ENCODE data around the gene CTSA. TPM values are rescaled to one million over a fixed set of nuclear protein-coding genes. Genes with fewer than 3 reads are reported as not detected.

Gene CTSA
- total RNA-seq, 4 donors from 2014 or later = 42.7 to 103 (median 51.3) TPM

- Histone ChIP-seq H3K9me3 (no peaks in the 10 kb centered on the region), H3K27ac (peak overlapping the region; percentile 33 to 61 (median 50)), H3K27me3 (no peaks in the 10 kb centered on the region), H3K36me3 (no peaks in the 10 kb centered on the region), H3K4me3 (replicated peaks in 1 of 3) (no peak overlapping the region), H3K4me1 (peaks cover 6 to 32% of the 10 kb centered on the region in 2 donors)
- no peak for DNase-seq
- no peak for TF ChIP-seq POLR2A (IDR thresholded peaks at IDR 0.05)
- TF ChIP-seq CTCF (IDR thresholded peaks at IDR 0.05) = no peak
- intact Hi-C loops (cut with DNase I) = no loop called here
- 68 to 73% methylated on average over 9 of the region's 9 CpGs for WGBS, 2 donors
Measured at GRCh38 chr20:45920462-45921336, 29.6 kb downstream of the CTSA start.

GRCh38 chr20:45921337-45922189 lies 30.4 kb downstream of the CTSA start:
- intact Hi-C loops (cut with DNase I) = no loop called here
- WGBS, 2 donors = 82 to 83% methylated on average over 11 of the region's 11 CpGs
- Histone ChIP-seq H3K4me3 (replicated peaks in 1 of 3) (no peak overlapping the region), H3K36me3 (no peaks in the 10 kb centered on the region), H3K4me1 (peaks cover 6 to 32% of the 10 kb centered on the region in 2 donors), H3K27ac (no peak overlapping the region), H3K9me3 (no peaks in the 10 kb centered on the region), H3K27me3 (no peaks in the 10 kb centered on the region)
- TF ChIP-seq CTCF (IDR thresholded peaks at IDR 0.05) (no peak), POLR2A (IDR thresholded peaks at IDR 0.05) (no peak)
- DNase-seq = no peak

- 52 to 61% methylated on average over 18 to 21 of the region's 21 CpGs for WGBS, 2 donors
- Histone ChIP-seq H3K36me3 (no peaks in the 10 kb centered on the region), H3K27me3 (no peaks in the 10 kb centered on the region), H3K27ac (peak overlapping the region; percentile 49 to 77 (median 73)), H3K9me3 (no peaks in the 10 kb centered on the region), H3K4me3 (replicated peaks in 1 of 3) (no peak overlapping the region), H3K4me1 (peaks cover 6 to 17% of the 10 kb centered on the region in 2 donors)
- intact Hi-C loops (cut with DNase I) = no loop called here
- DNase-seq = peak; percentile 35 to 44
- TF ChIP-seq CTCF (IDR thresholded peaks at IDR 0.05) (no peak), POLR2A (IDR thresholded peaks at IDR 0.05) (no peak)
Measured at GRCh38 chr20:45924391-45925261, 33.5 kb downstream of the CTSA start.

- H3K4me1 ChIP-seq = peaks cover 6 to 12% of the 10 kb centered on the region in 2 donors
- no peak overlapping the region for H3K27ac ChIP-seq
- no peak overlapping the region for H3K4me3 ChIP-seq (replicated peaks in 1 of 3)
- intact Hi-C loops (cut with DNase I) = no loop called here
- no peaks in the 10 kb centered on the region for H3K36me3 ChIP-seq
- no peaks in the 10 kb centered on the region for H3K27me3 ChIP-seq
- no peak for TF ChIP-seq POLR2A (IDR thresholded peaks at IDR 0.05)
- TF ChIP-seq CTCF (IDR thresholded peaks at IDR 0.05) = no peak
- H3K9me3 ChIP-seq = no peaks in the 10 kb centered on the region
- 47 to 55% methylated on average over 8 to 9 of the region's 9 CpGs for WGBS, 2 donors
- no peak for DNase-seq
Measured at GRCh38 chr20:45925821-45926506, 34.8 kb downstream of the CTSA start.

Data from thyroid gland (tissue), 4 donors.